ENCODE data around the gene SEMA4B. TPM values are rescaled to one million over a fixed set of nuclear protein-coding genes. Genes with fewer than 3 reads are reported as not detected.

SEMA4B gene
- total and polyA plus RNA-seq, 9 of the 15 experiments (the other 6 are each of a cell fraction or from before 2014, with no cell fraction given): 1.3 to 33.6 (median 11.0) TPM

DNA sequence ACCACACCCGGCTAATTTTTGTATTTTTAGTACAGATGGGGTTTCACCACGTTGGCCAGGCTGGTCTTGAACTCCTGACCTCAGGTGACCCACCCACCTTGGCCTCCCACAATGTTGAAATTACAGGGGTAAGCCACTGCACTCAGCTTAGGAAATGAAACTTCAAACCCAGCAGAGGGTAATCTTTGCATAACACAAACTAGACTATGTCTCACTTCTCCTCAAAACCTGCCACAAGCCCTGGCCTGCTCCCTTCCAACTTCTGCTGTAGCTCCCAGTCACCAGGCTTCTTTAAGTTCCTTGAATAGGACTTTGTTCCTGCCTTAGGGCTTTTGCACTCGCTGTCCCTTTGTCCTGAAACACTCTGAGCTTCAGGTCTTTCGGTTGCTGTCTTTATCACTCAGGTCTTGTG, 39.2 kb upstream of the SEMA4B start (continued):
- no peak for TF ChIP-seq ZC3H4 (CRISPR knock-in tag; IDR thresholded peaks at IDR 0.05; ENCODE audit: borderline replicate concordance)
- no peak for TF ChIP-seq PML (IDR thresholded peaks at IDR 0.05; ENCODE audit: low read length)
- 0 out of 4 replicates have a peak, but pooled peaks of 1 of the 2 experiments have one; percentile 16 for TF ChIP-seq RAD21 (CRISPR knock-in tag; conservative IDR thresholded peaks at IDR 0.05 in 1 of 2, IDR thresholded peaks at IDR 0.05 in 1 of 2)
- peak; percentile 76 for TF ChIP-seq ZFP36 (IDR thresholded peaks at IDR 0.05; ENCODE audit: low read depth, low read length, partially characterized antibody)
- TF ChIP-seq HDAC3 (IDR thresholded peaks at IDR 0.05; ENCODE audit: borderline replicate concordance, partially characterized antibody): no peak

DNA sequence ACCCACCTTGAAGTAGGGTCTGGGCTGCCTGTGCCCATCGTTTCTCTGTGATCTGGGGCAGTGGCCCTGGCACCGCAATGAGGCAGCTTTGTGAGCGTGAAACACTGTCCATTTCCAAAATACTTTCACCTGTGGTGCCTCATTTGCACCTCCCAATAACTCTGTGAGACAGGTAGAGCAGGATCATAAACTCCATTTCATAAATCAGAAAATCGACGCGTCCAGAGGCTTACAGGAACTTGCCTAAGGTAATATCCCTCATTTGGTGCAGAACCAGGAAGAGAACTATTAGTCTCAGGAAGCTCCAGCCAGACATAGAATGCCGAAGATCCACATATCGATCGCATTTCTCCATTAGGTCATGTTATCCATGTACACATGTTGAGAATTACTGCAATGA, 38.2 kb upstream of the SEMA4B start:
- no peak overlapping the region for H3K4me2 ChIP-seq (ENCODE audit: insufficient read depth, low read length)
- 85% methylated on average over 9 of the region's 9 CpGs for WGBS (ENCODE audit: insufficient coverage, low coverage, missing lambda C conversion rate)
- no peak overlapping the region for H3K4me3 ChIP-seq
- intact Hi-C loops (cut with micrococcal nuclease): no loop called here
- ChIA-PET POLR2A (interaction anchor here (0.7 to 1.0 kb wide), 2 partner anchors 20 to 171 kb away, joined by 3 read pairs; no protein-coding TSS in a partner anchor), CTCF (ENCODE audit: low intra/inter-chr PET ratio) (no interaction called here)
- H3K36me3 ChIP-seq (ENCODE audit: control insufficient read depth, insufficient read depth, low read length): no peaks in the 10 kb centered on the region
- no peak for FAIRE-seq
- peak overlapping the region; percentile 60 for H2AFZ ChIP-seq (ENCODE audit: low read depth, low read length)
- H3K9me1 ChIP-seq (ENCODE audit: control insufficient read depth, insufficient read depth, low read length): no peaks in the 10 kb centered on the region
- H3K27me3 ChIP-seq (ENCODE audit: control insufficient read depth in 2 of 2, insufficient read depth in 2 of 2, low read length in 2 of 2): no peaks in the 10 kb centered on the region
- H3K4me1 ChIP-seq (replicated peaks in 1 of 2; ENCODE audit: control insufficient read depth in 2 of 2, insufficient read depth in 2 of 2, low read length in 2 of 2): peaks cover 20 to 47% of the 10 kb centered on the region in 2 experiments
- H3K9me3 ChIP-seq (replicated peaks; ENCODE audit: control insufficient read depth, insufficient read depth, low read depth, low read length): peaks cover 5% of the 10 kb centered on the region; the same call in 1 of the 2 replicates
- no peaks in the 10 kb centered on the region for H4K20me1 ChIP-seq (replicated peaks; ENCODE audit: control insufficient read depth, insufficient read depth, low read length)
- no peak for DNase-seq (ENCODE audit: extremely low read depth in 1 of 4, low spot score in 3 of 4)
- in situ Hi-C loops (cut with MboI): loop anchor here (5.0 kb wide), 1 partner anchor 54 kb away; no protein-coding TSS in a partner anchor
- TF ChIP-seq, protein P1, sequence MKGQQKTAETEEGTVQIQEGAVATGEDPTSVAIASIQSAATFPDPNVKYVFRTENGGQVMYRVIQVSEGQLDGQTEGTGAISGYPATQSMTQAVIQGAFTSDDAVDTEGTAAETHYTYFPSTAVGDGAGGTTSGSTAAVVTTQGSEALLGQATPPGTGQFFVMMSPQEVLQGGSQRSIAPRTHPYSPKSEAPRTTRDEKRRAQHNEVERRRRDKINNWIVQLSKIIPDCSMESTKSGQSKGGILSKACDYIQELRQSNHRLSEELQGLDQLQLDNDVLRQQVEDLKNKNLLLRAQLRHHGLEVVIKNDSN (CRISPR knock-in tag; IDR thresholded peaks at IDR 0.05): no peak
- TF ChIP-seq CREM (IDR thresholded peaks at IDR 0.05; ENCODE audit: low read depth): no peak
- TF ChIP-seq SLC30A9 (CRISPR knock-in tag; IDR thresholded peaks at IDR 0.05): no peak
- TF ChIP-seq MECOM (CRISPR knock-in tag; IDR thresholded peaks at IDR 0.05): no peak
- no peak for TF ChIP-seq FIP1L1 (IDR thresholded peaks at IDR 0.05; ENCODE audit: low read depth, low read length, poor library complexity, severe bottlenecking)
- no peak for TF ChIP-seq CEBPG (CRISPR knock-in tag; IDR thresholded peaks at IDR 0.05)
- TF ChIP-seq CEBPG (tag; conservative IDR thresholded peaks at IDR 0.05 in 1 of 2, IDR thresholded peaks at IDR 0.05 in 1 of 2): no peak
- no peak for TF ChIP-seq ZFX (CRISPR knock-in tag; IDR thresholded peaks at IDR 0.05)
- TF ChIP-seq, protein P2, sequence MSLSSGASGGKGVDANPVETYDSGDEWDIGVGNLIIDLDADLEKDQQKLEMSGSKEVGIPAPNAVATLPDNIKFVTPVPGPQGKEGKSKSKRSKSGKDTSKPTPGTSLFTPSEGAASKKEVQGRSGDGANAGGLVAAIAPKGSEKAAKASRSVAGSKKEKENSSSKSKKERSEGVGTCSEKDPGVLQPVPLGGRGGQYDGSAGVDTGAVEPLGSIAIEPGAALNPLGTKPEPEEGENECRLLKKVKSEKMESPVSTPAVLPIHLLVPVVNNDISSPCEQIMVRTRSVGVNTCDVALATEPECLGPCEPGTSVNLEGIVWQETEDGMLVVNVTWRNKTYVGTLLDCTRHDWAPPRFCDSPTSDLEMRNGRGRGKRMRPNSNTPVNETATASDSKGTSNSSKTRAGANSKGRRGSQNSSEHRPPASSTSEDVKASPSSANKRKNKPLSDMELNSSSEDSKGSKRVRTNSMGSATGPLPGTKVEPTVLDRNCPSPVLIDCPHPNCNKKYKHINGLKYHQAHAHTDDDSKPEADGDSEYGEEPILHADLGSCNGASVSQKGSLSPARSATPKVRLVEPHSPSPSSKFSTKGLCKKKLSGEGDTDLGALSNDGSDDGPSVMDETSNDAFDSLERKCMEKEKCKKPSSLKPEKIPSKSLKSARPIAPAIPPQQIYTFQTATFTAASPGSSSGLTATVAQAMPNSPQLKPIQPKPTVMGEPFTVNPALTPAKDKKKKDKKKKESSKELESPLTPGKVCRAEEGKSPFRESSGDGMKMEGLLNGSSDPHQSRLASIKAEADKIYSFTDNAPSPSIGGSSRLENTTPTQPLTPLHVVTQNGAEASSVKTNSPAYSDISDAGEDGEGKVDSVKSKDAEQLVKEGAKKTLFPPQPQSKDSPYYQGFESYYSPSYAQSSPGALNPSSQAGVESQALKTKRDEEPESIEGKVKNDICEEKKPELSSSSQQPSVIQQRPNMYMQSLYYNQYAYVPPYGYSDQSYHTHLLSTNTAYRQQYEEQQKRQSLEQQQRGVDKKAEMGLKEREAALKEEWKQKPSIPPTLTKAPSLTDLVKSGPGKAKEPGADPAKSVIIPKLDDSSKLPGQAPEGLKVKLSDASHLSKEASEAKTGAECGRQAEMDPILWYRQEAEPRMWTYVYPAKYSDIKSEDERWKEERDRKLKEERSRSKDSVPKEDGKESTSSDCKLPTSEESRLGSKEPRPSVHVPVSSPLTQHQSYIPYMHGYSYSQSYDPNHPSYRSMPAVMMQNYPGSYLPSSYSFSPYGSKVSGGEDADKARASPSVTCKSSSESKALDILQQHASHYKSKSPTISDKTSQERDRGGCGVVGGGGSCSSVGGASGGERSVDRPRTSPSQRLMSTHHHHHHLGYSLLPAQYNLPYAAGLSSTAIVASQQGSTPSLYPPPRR (CRISPR knock-in tag; IDR thresholded peaks at IDR 0.05; ENCODE audit: borderline replicate concordance): no peak
- BruUV-seq (replicated peaks): no TSS peak
- no peak for ATAC-seq
- H3K9ac ChIP-seq (ENCODE audit: insufficient read depth in 1 of 2, low read depth in 2 of 2, low read length in 2 of 2): no peak overlapping the region
- no peak overlapping the region; the same call in 2 of the 3 replicates for H3K27ac ChIP-seq (ENCODE audit: extremely low read depth, low read depth, low read length)
- no peaks in the 10 kb centered on the region for H3K79me2 ChIP-seq (ENCODE audit: control insufficient read depth, insufficient read depth, low read length)
